Measurements from ENCODE around the gene KIF26B.

The KIF26B gene

DNA sequence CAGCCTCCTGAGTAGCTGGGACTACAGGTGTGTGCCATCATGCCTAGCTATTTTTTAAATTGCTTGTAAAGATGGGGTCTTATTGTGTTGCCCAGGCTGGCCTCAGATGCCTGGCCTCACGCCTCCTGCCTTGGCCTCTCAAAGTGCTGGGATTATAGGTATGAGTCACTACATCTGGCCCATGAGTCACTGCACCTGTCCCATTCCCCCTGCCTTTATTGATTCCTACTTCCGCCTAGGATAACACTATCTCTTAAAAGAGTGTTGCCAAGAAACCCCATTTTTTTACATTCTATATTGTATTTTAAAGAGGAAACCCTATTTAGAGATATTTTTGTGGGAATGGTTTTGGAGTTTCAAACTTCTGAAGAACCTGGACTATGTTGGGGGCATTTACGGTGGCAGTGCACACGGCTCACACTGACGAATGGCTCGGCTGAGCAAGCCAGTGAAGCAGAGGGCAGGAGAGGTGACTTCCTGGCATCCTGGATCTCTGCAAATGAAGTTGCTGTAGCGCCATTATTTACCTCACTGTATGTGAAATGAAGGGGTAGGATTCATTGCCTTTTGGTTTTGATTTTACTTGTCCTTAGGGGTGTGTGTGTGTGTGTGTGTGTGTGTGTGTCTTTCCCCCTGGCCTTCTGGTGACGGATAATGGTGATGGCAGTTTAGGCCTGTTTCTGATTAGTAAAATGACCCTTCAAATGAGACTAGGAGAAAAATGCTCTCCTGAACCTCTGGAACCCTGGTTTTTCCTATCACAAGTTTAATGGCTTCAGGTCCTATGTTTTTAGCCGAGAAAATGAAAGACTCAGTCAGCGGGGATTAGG, 22.5 kb downstream of the KIF26B start:
- TF ChIP-seq, protein P1, sequence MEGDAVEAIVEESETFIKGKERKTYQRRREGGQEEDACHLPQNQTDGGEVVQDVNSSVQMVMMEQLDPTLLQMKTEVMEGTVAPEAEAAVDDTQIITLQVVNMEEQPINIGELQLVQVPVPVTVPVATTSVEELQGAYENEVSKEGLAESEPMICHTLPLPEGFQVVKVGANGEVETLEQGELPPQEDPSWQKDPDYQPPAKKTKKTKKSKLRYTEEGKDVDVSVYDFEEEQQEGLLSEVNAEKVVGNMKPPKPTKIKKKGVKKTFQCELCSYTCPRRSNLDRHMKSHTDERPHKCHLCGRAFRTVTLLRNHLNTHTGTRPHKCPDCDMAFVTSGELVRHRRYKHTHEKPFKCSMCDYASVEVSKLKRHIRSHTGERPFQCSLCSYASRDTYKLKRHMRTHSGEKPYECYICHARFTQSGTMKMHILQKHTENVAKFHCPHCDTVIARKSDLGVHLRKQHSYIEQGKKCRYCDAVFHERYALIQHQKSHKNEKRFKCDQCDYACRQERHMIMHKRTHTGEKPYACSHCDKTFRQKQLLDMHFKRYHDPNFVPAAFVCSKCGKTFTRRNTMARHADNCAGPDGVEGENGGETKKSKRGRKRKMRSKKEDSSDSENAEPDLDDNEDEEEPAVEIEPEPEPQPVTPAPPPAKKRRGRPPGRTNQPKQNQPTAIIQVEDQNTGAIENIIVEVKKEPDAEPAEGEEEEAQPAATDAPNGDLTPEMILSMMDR (IDR thresholded peaks at IDR 0.05): no peak

DNA sequence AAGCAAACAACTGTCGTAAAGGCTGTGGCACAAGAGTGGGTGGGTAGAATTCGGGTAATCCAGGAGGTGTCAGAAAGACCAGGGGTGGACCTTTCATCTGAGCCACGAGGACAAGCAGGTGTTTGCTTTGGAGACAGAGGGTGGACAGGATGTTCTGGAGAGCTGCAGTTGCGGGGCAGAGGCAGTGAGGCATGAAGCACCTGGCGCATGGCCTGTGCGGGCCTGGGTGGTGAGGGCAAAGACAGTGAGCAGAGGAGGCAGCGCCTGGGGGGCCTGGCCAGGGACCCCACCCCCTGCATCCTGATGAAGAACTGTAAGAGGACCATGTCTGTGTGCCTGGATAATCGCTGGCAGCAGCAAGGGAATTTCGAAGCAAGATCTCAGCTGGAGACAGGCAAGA, 24.9 kb downstream of the KIF26B start:
- TF ChIP-seq, protein P1 (IDR thresholded peaks at IDR 0.05): no peak

GRCh38 chr1:245180496-245181157, 25.8 kb downstream of the KIF26B start:
- TF ChIP-seq, protein P1 (IDR thresholded peaks at IDR 0.05): no peak

- TF ChIP-seq, protein P1 (IDR thresholded peaks at IDR 0.05): no peak
These were observed 26.4 kb downstream of the KIF26B start for GRCh38 chr1:245181158-245181517.

GRCh38 chr1:245182028-245182427, 27.2 kb downstream of the KIF26B start:
- TF ChIP-seq, protein P1 (IDR thresholded peaks at IDR 0.05): no peak

GRCh38 chr1:245183429-245183828, 28.6 kb downstream of the KIF26B start:
- TF ChIP-seq, protein P1 (IDR thresholded peaks at IDR 0.05): no peak

DNA sequence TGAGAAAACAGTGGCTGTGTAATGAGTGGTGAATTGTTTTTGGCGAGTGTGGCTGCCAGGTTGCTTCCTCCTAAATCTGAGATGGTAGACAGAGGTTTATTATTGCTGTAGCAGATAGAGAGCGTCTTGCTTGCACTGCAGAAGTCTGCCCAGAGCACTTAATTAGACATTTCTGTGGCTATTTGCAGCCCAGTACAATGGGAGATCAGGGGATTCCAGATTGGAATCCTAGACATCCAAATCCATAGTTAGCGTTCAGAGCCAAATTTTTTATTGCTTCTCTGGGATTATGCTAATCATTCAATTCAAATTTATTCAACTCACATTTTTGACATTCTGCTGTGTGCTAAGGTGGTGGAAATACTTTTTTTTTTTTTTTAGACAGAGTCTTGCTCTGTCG, 30.0 kb downstream of the KIF26B start:
- TF ChIP-seq, protein P1 (IDR thresholded peaks at IDR 0.05): no peak
